NCI-H345 treated with DMSO at 0.1 percent for 48 hours (cell line): ENCODE results near the gene TMEM59.
"Not testable (repeated sequence)": the region's sequence is repeated elsewhere in the genome, so short reads cannot be mapped to it uniquely, and the experiment has no call there.

Experiments
- DNase-seq: peaks from one replicate; lab custom pipeline; 2025; ENCODE audit not compliant: unreplicated experiment; lab: John Stamatoyannopoulos, UW

TMEM59 gene

GRCh38 chr1:54052934-54053744 lies at the start of gene TMEM59, which contains the start of gene TCEANC2:
TMEM59 (minus strand) TSS chr1:54053204; CDS start chr1:54053188, 16 bp downstream.
TCEANC2 (plus strand) TSS chr1:54053608; CDS start chr1:54054423, 815 bp downstream.
- DNase-seq = peak; percentile 96

GRCh38 chr1:54100500-54100899 lies 47.5 kb upstream of the TMEM59 start:
- DNase-seq = no peak

GRCh38 chr1:54099061-54099610 lies 46.1 kb upstream of the TMEM59 start:
- no peak for DNase-seq

GRCh38 chr1:54096877-54097240 lies 43.9 kb upstream of the TMEM59 start:
- DNase-seq = no peak

- DNase-seq = no peak
These were observed 43.3 kb upstream of the TMEM59 start for GRCh38 chr1:54096227-54096876.

GRCh38 chr1:54095546-54096226 lies 42.7 kb upstream of the TMEM59 start:
- no peak for DNase-seq

- DNase-seq = not testable (repeated sequence)
These were observed 41.7 kb upstream of the TMEM59 start for GRCh38 chr1:54094730-54095105.

- no peak for DNase-seq
These were observed 41.2 kb upstream of the TMEM59 start for GRCh38 chr1:54094001-54094729.

- no peak for DNase-seq
These were observed 38.7 kb upstream of the TMEM59 start for GRCh38 chr1:54091666-54092065.

GRCh38 chr1:54088385-54088784 lies 35.4 kb upstream of the TMEM59 start:
- no peak for DNase-seq

- no peak for DNase-seq
These were observed 33.8 kb upstream of the TMEM59 start for GRCh38 chr1:54086754-54087153.

- no peak for DNase-seq
These were observed 31.8 kb upstream of the TMEM59 start for GRCh38 chr1:54084794-54085193.

- peak; percentile 3 for DNase-seq
These were observed 28.6 kb upstream of the TMEM59 start for GRCh38 chr1:54081306-54082270.

- DNase-seq = no peak
These were observed 27.6 kb upstream of the TMEM59 start for GRCh38 chr1:54080598-54081049.

GRCh38 chr1:54077359-54077758 lies 24.4 kb upstream of the TMEM59 start:
- DNase-seq = no peak

- DNase-seq = peak; percentile 46
These were observed 17.3 kb upstream of the TMEM59 start for GRCh38 chr1:54070171-54070837.

- DNase-seq = no peak
These were observed 16.8 kb upstream of the TMEM59 start for GRCh38 chr1:54069791-54070170.

- no peak for DNase-seq
These were observed 11.3 kb upstream of the TMEM59 start for GRCh38 chr1:54064299-54064698.

- no peak for DNase-seq
These were observed 1.4 kb upstream of the TMEM59 start for GRCh38 chr1:54054438-54054749.
